ENCODE data around the gene ACVR1.

GRCh38 chr2:157833721-157834120 lies 42.4 kb downstream of the ACVR1 start:
- TF ChIP-seq CTCF (IDR thresholded peaks at IDR 0.05) = no peak
- TF ChIP-seq POLR2AphosphoS5 (IDR thresholded peaks at IDR 0.05; ENCODE audit: low read depth, low read length) = no peak
- TF ChIP-seq TCF7L2 (IDR thresholded peaks at IDR 0.05; ENCODE audit: low read depth, low read length) = no peak
- no peak for TF ChIP-seq REST (IDR thresholded peaks at IDR 0.05; ENCODE audit: insufficient read depth in 1 of 2, low read depth in 2 of 2, low read length in 1 of 2)

Measured in Panc1 (cell line).